Measurements from ENCODE around the gene ESYT2.

GRCh38 chr7:158694650-158695049, 134.7 kb downstream of the ESYT2 start:
- TF ChIP-seq CTCF (IDR thresholded peaks at IDR 0.05; ENCODE audit: insufficient read depth, low read depth, low read length) (no peak), EZH2 (IDR thresholded peaks at IDR 0.05; ENCODE audit: insufficient read depth, low read length) (no peak)

All from astrocyte (in vitro differentiated cells and primary cell).